Measurements from ENCODE around the gene TF.

Gene TF

GRCh38 chr3:133828576-133829309 is 82.5 kb downstream of the TF start:
- no peak for DNase-seq (ENCODE audit: low read depth, low spot score)
- POLR2A ChIA-PET: no interaction called here
- no peak for TF ChIP-seq CTCF (IDR thresholded peaks at IDR 0.05; ENCODE audit: insufficient read depth, low read length, missing control alignments)
- CTCF ChIA-PET: interaction anchor here (4.1 kb wide), 1 partner anchor 11 kb away, joined by 18 read pairs; no protein-coding TSS in a partner anchor
- H3K4me3 ChIP-seq (ENCODE audit: low read depth, low read length): no peak overlapping the region

- no peak for DNase-seq (ENCODE audit: low read depth, low spot score)
- ChIA-PET CTCF (interaction anchor here (4.1 kb wide), 1 partner anchor 12 kb away, joined by 18 read pairs; no protein-coding TSS in a partner anchor), POLR2A (no interaction called here)
- TF ChIP-seq CTCF (IDR thresholded peaks at IDR 0.05; ENCODE audit: insufficient read depth, low read length, missing control alignments): no peak
- no peak overlapping the region for H3K4me3 ChIP-seq (ENCODE audit: low read depth, low read length)
Observed at GRCh38 chr3:133829310-133829707, 83.1 kb downstream of the TF start.

GRCh38 chr3:133830071-133830470 is 83.9 kb downstream of the TF start:
- DNase-seq (ENCODE audit: low read depth, low spot score): no peak
- POLR2A ChIA-PET: no interaction called here

GRCh38 chr3:133831966-133832801 is 86.0 kb downstream of the TF start:
- TF ChIP-seq CTCF (IDR thresholded peaks at IDR 0.05; ENCODE audit: insufficient read depth, low read length, missing control alignments): no peak
- DNase-seq (ENCODE audit: low read depth, low spot score): no peak
- CTCF ChIA-PET: no interaction called here
- POLR2A ChIA-PET: no interaction called here
- no peak overlapping the region for H3K4me3 ChIP-seq (ENCODE audit: low read depth, low read length)

More at GRCh38 chr3:133830071-133830470, 83.9 kb downstream of the TF start:
- H3K4me3 ChIP-seq (ENCODE audit: low read depth, low read length): no peak overlapping the region
- CTCF ChIA-PET: interaction anchor here (4.1 kb wide), 1 partner anchor 12 kb away, joined by 18 read pairs; no protein-coding TSS in a partner anchor
- TF ChIP-seq CTCF (IDR thresholded peaks at IDR 0.05; ENCODE audit: insufficient read depth, low read length, missing control alignments): no peak

- no peak for TF ChIP-seq CTCF (IDR thresholded peaks at IDR 0.05; ENCODE audit: insufficient read depth, low read length, missing control alignments)
- ChIA-PET POLR2A (no interaction called here), CTCF (interaction anchor here (0.9 kb wide), 1 partner anchor 13 kb away, joined by 3 read pairs; no protein-coding TSS in a partner anchor)
- H3K4me3 ChIP-seq (ENCODE audit: low read depth, low read length): no peak overlapping the region
- DNase-seq (ENCODE audit: low read depth, low spot score): no peak
Observed at GRCh38 chr3:133832802-133833144, 86.6 kb downstream of the TF start.

GRCh38 chr3:133833267-133833666 is 87.1 kb downstream of the TF start:
- DNase-seq (ENCODE audit: low read depth, low spot score): no peak
- no peak overlapping the region for H3K4me3 ChIP-seq (ENCODE audit: low read depth, low read length)
- CTCF ChIA-PET: interaction anchor here (0.9 to 1.2 kb wide), 2 partner anchors 14 to 43 kb away, joined by 3 read pairs; no protein-coding TSS in a partner anchor
- no peak for TF ChIP-seq CTCF (IDR thresholded peaks at IDR 0.05; ENCODE audit: insufficient read depth, low read length, missing control alignments)
- POLR2A ChIA-PET: no interaction called here

Data from AG04449 (cell line).